Measurements from ENCODE around the gene PPFIA1. TPM values are rescaled to one million over a fixed set of nuclear protein-coding genes. Genes with fewer than 3 reads are reported as not detected.

Gene PPFIA1
- polyA plus RNA-seq, 1 of the 3 experiments (the other 2 are of a cell fraction) = 37.4 TPM

DNA sequence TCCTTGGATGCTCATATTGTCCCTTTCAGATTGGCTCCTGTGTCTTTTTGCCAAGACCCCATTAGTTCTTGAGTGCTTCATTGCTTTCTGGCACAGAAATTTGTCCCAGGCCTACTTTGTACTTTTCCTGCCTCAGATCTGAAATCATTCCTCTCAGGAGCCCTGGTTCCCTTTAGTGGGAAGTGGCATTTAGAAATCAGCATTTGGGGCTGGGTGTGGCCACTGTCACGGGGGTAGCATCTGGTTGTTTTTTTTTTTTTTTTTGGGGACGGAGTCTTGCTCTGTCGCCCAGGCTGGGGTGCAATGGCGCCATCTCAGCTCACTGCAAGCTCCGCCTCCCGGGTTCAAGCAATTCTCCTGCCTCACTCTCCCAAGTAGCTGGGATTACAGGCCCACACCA, 18.2 kb downstream of the PPFIA1 start:
- H3K79me2 ChIP-seq (ENCODE audit: insufficient read depth) = peaks cover 61% of the 10 kb centered on the region
- 91% methylated on average over 6 of the region's 6 CpGs for WGBS (ENCODE audit: low lambda C conversion rate)

More for the DNA sequence above, 18.2 kb downstream of the PPFIA1 start:
- no peak for TF ChIP-seq RXRA (IDR thresholded peaks at IDR 0.05; ENCODE audit: borderline replicate concordance, low read depth)
- TF ChIP-seq EP300 (IDR thresholded peaks at IDR 0.05; ENCODE audit: borderline replicate concordance in 1 of 2, low read depth in 1 of 2, low read length in 1 of 2) = no peak
- TF ChIP-seq, protein P1, sequence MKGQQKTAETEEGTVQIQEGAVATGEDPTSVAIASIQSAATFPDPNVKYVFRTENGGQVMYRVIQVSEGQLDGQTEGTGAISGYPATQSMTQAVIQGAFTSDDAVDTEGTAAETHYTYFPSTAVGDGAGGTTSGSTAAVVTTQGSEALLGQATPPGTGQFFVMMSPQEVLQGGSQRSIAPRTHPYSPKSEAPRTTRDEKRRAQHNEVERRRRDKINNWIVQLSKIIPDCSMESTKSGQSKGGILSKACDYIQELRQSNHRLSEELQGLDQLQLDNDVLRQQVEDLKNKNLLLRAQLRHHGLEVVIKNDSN (IDR thresholded peaks at IDR 0.05; ENCODE audit: borderline replicate concordance, low read depth) = no peak
- no peak for TF ChIP-seq GABPA (IDR thresholded peaks at IDR 0.05; ENCODE audit: low read depth)
- no peak for TF ChIP-seq RFX5 (IDR thresholded peaks at IDR 0.05; ENCODE audit: low read length)
- TF ChIP-seq, protein P2, sequence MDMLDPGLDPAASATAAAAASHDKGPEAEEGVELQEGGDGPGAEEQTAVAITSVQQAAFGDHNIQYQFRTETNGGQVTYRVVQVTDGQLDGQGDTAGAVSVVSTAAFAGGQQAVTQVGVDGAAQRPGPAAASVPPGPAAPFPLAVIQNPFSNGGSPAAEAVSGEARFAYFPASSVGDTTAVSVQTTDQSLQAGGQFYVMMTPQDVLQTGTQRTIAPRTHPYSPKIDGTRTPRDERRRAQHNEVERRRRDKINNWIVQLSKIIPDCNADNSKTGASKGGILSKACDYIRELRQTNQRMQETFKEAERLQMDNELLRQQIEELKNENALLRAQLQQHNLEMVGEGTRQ (IDR thresholded peaks at IDR 0.05; ENCODE audit: borderline replicate concordance, low read depth, low read length) = no peak
- TF ChIP-seq, protein P3, sequence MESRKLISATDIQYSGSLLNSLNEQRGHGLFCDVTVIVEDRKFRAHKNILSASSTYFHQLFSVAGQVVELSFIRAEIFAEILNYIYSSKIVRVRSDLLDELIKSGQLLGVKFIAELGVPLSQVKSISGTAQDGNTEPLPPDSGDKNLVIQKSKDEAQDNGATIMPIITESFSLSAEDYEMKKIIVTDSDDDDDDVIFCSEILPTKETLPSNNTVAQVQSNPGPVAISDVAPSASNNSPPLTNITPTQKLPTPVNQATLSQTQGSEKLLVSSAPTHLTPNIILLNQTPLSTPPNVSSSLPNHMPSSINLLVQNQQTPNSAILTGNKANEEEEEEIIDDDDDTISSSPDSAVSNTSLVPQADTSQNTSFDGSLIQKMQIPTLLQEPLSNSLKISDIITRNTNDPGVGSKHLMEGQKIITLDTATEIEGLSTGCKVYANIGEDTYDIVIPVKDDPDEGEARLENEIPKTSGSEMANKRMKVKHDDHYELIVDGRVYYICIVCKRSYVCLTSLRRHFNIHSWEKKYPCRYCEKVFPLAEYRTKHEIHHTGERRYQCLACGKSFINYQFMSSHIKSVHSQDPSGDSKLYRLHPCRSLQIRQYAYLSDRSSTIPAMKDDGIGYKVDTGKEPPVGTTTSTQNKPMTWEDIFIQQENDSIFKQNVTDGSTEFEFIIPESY (IDR thresholded peaks at IDR 0.05; ENCODE audit: borderline replicate concordance, low read depth) = no peak
- no peak for TF ChIP-seq NRF1 (IDR thresholded peaks at IDR 0.05; ENCODE audit: low read depth, low read length)
- TF ChIP-seq SMC3 (IDR thresholded peaks at IDR 0.05; ENCODE audit: low read depth, low read length) = no peak
- no peak for TF ChIP-seq FOXJ3 (CRISPR knock-in tag; IDR thresholded peaks at IDR 0.05)
- TF ChIP-seq, protein P4, sequence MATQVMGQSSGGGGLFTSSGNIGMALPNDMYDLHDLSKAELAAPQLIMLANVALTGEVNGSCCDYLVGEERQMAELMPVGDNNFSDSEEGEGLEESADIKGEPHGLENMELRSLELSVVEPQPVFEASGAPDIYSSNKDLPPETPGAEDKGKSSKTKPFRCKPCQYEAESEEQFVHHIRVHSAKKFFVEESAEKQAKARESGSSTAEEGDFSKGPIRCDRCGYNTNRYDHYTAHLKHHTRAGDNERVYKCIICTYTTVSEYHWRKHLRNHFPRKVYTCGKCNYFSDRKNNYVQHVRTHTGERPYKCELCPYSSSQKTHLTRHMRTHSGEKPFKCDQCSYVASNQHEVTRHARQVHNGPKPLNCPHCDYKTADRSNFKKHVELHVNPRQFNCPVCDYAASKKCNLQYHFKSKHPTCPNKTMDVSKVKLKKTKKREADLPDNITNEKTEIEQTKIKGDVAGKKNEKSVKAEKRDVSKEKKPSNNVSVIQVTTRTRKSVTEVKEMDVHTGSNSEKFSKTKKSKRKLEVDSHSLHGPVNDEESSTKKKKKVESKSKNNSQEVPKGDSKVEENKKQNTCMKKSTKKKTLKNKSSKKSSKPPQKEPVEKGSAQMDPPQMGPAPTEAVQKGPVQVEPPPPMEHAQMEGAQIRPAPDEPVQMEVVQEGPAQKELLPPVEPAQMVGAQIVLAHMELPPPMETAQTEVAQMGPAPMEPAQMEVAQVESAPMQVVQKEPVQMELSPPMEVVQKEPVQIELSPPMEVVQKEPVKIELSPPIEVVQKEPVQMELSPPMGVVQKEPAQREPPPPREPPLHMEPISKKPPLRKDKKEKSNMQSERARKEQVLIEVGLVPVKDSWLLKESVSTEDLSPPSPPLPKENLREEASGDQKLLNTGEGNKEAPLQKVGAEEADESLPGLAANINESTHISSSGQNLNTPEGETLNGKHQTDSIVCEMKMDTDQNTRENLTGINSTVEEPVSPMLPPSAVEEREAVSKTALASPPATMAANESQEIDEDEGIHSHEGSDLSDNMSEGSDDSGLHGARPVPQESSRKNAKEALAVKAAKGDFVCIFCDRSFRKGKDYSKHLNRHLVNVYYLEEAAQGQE (IDR thresholded peaks at IDR 0.05; ENCODE audit: low read depth, low read length) = no peak
- no peak for TF ChIP-seq MEF2A (IDR thresholded peaks at IDR 0.05; ENCODE audit: borderline replicate concordance, low read depth)
- no peak overlapping the region for H2AFZ ChIP-seq (ENCODE audit: low read depth)
- no peak overlapping the region for H3K9ac ChIP-seq
- ChIA-PET CTCF (no interaction called here), POLR2A (no interaction called here)
- no peak for DNase-seq
- H3K9me2 ChIP-seq = no peaks in the 10 kb centered on the region
- no peak overlapping the region for H3K27ac ChIP-seq (ENCODE audit: low read depth in 2 of 2, low read length in 1 of 2)
- H3K4me1 ChIP-seq (ENCODE audit: control insufficient read depth in 1 of 2, insufficient read depth in 2 of 2, low read depth in 1 of 2, low read length in 1 of 2) = no peaks in the 10 kb centered on the region
- H3K27me3 ChIP-seq (ENCODE audit: insufficient read depth) = no peaks in the 10 kb centered on the region
- no peaks in the 10 kb centered on the region for H3K9me3 ChIP-seq
- H3F3A ChIP-seq (replicated peaks; ENCODE audit: insufficient read depth) = peaks cover 4% of the 10 kb centered on the region
- peaks cover 13 to 29% of the 10 kb centered on the region in 2 experiments for H3K36me3 ChIP-seq (replicated peaks in 1 of 2; ENCODE audit: control insufficient read depth in 1 of 2, insufficient read depth in 2 of 2, low read length in 1 of 2)
- no peak overlapping the region for H3K4me2 ChIP-seq
- peaks cover 9% of the 10 kb centered on the region; the same call in 1 of the 2 replicates for H4K20me1 ChIP-seq (ENCODE audit: insufficient read depth)
- no peak overlapping the region for H3K4me3 ChIP-seq (ENCODE audit: low read depth in 2 of 2, low read length in 1 of 2)
